ENCODE measurements around the gene CCL2. TPM values are rescaled to one million over a fixed set of nuclear protein-coding genes. Genes with fewer than 3 reads are reported as not detected.

Gene CCL2
- total RNA-seq, 2 experiments from 2014 or later = not detected

GRCh38 chr17:34276826-34277225 is 21.7 kb downstream of the CCL2 start:
- peaks cover 51% of the 10 kb centered on the region for H3K27me3 Mint-ChIP-seq
- H3K36me3 Mint-ChIP-seq (ENCODE audit: low read depth) = no peaks in the 10 kb centered on the region
- H3K4me3 Mint-ChIP-seq = no peak overlapping the region
- ATAC-seq = no peak
- DNase-seq = no peak
- intact Hi-C loops (cut with DNase I, micrococcal nuclease) = no loop called here
- ChIA-PET POLR2A (no interaction called here), CTCF (no interaction called here)
- H3K9me3 Mint-ChIP-seq (ENCODE audit: low read depth) = no peaks in the 10 kb centered on the region
- no peak overlapping the region for H3K27ac Mint-ChIP-seq
- H3K4me1 Mint-ChIP-seq = no peaks in the 10 kb centered on the region

- H3K9me3 Mint-ChIP-seq (ENCODE audit: low read depth) = no peaks in the 10 kb centered on the region
- no peaks in the 10 kb centered on the region for H3K4me1 Mint-ChIP-seq
- no peak for ATAC-seq
- H3K36me3 Mint-ChIP-seq (ENCODE audit: low read depth) = no peaks in the 10 kb centered on the region
- H3K27me3 Mint-ChIP-seq = peaks cover 21% of the 10 kb centered on the region
- ChIA-PET POLR2A (no interaction called here), CTCF (no interaction called here)
- intact Hi-C loops (cut with DNase I, micrococcal nuclease) = no loop called here
- H3K27ac Mint-ChIP-seq = no peak overlapping the region
- DNase-seq = no peak
- H3K4me3 Mint-ChIP-seq = no peak overlapping the region
These were observed 28.5 kb downstream of the CCL2 start for GRCh38 chr17:34283571-34283970.

GRCh38 chr17:34285286-34285792 is 30.3 kb downstream of the CCL2 start, which contains the start of gene CCL11:
Gene CCL11 (plus strand): TSS chr17:34285742. CDS start chr17:34285809, 67 bp downstream.
- POLR2A ChIA-PET = no interaction called here
- no peaks in the 10 kb centered on the region for H3K9me3 Mint-ChIP-seq (ENCODE audit: low read depth)
- intact Hi-C loops (cut with DNase I, micrococcal nuclease) = no loop called here
- ATAC-seq = no peak
- DNase-seq = no peak
- H3K27me3 Mint-ChIP-seq = peaks cover 16% of the 10 kb centered on the region
- H3K27ac Mint-ChIP-seq = no peak within 1 kb of the TSS
- CTCF ChIA-PET = interaction anchor here (0.7 to 2.5 kb wide), 2 partner anchors 17 to 76 kb away, joined by 3 to 9 read pairs; no protein-coding TSS in a partner anchor
- no peaks in the 10 kb centered on the region for H3K36me3 Mint-ChIP-seq (ENCODE audit: low read depth)
- no peak within 1 kb of the TSS for H3K4me3 Mint-ChIP-seq
- no peaks in the 10 kb centered on the region for H3K4me1 Mint-ChIP-seq

- ATAC-seq = no peak
- Mint-ChIP-seq H3K27me3 (peaks cover 11% of the 10 kb centered on the region), H3K36me3 (ENCODE audit: low read depth) (no peaks in the 10 kb centered on the region), H3K9me3 (ENCODE audit: low read depth) (peaks cover 2% of the 10 kb centered on the region), H3K4me1 (no peaks in the 10 kb centered on the region), H3K27ac (no peak overlapping the region), H3K4me3 (no peak overlapping the region)
- POLR2A ChIA-PET = no interaction called here
- DNase-seq = no peak
- CTCF ChIA-PET = interaction anchor here (0.6 to 2.5 kb wide), 2 partner anchors 27 to 73 kb away, joined by 4 to 9 read pairs; no protein-coding TSS in a partner anchor
- intact Hi-C loops (cut with DNase I, micrococcal nuclease) = no loop called here
These were observed 32.8 kb downstream of the CCL2 start for GRCh38 chr17:34287875-34288274.

GRCh38 chr17:34290586-34290985 is 35.5 kb downstream of the CCL2 start:
- POLR2A ChIA-PET = no interaction called here
- H3K36me3 Mint-ChIP-seq (ENCODE audit: low read depth) = no peaks in the 10 kb centered on the region
- peaks cover 2% of the 10 kb centered on the region for H3K9me3 Mint-ChIP-seq (ENCODE audit: low read depth)
- no peak overlapping the region for H3K27ac Mint-ChIP-seq
- no peaks in the 10 kb centered on the region for H3K4me1 Mint-ChIP-seq
- ATAC-seq (no peak), DNase-seq (no peak)
- H3K27me3 Mint-ChIP-seq = peaks cover 11% of the 10 kb centered on the region
- CTCF ChIA-PET = no interaction called here
- intact Hi-C loops (cut with DNase I, micrococcal nuclease) = no loop called here
- no peak overlapping the region for H3K4me3 Mint-ChIP-seq

- peak; percentile 7 for DNase-seq
- ATAC-seq = peak; percentile 55
- Mint-ChIP-seq H3K4me3 (no peak overlapping the region), H3K4me1 (no peaks in the 10 kb centered on the region), H3K9me3 (ENCODE audit: low read depth) (peaks cover 2% of the 10 kb centered on the region), H3K27me3 (peaks cover 11% of the 10 kb centered on the region), H3K27ac (no peak overlapping the region), H3K36me3 (ENCODE audit: low read depth) (no peaks in the 10 kb centered on the region)
- ChIA-PET CTCF (interaction anchor here (0.7 to 0.8 kb wide), 2 partner anchors 70 to 97 kb away, joined by 3 to 5 read pairs; no protein-coding TSS in a partner anchor), POLR2A (no interaction called here)
- intact Hi-C loops (cut with DNase I, micrococcal nuclease) = no loop called here
These were observed 36.8 kb downstream of the CCL2 start for GRCh38 chr17:34291721-34292348.

GRCh38 chr17:34299027-34299426 is 43.9 kb downstream of the CCL2 start:
- DNase-seq (no peak), ATAC-seq (no peak)
- Mint-ChIP-seq H3K4me1 (peaks cover 3% of the 10 kb centered on the region), H3K36me3 (ENCODE audit: low read depth) (no peaks in the 10 kb centered on the region), H3K9me3 (ENCODE audit: low read depth) (no peaks in the 10 kb centered on the region), H3K27me3 (peaks cover 18% of the 10 kb centered on the region), H3K4me3 (no peak overlapping the region), H3K27ac (no peak overlapping the region)
- ChIA-PET POLR2A (no interaction called here), CTCF (no interaction called here)
- intact Hi-C loops (cut with DNase I, micrococcal nuclease) = no loop called here

- CTCF ChIA-PET = no interaction called here
- no peak for ATAC-seq
- POLR2A ChIA-PET = no interaction called here
- Mint-ChIP-seq H3K36me3 (ENCODE audit: low read depth) (no peaks in the 10 kb centered on the region), H3K27ac (no peak overlapping the region), H3K4me1 (peaks cover 3% of the 10 kb centered on the region), H3K9me3 (ENCODE audit: low read depth) (no peaks in the 10 kb centered on the region), H3K27me3 (peaks cover 18% of the 10 kb centered on the region), H3K4me3 (no peak overlapping the region)
- intact Hi-C loops (cut with DNase I, micrococcal nuclease) = no loop called here
- no peak for DNase-seq
These were observed 45.0 kb downstream of the CCL2 start for GRCh38 chr17:34299956-34300577.

- Mint-ChIP-seq H3K4me3 (no peak overlapping the region), H3K36me3 (ENCODE audit: low read depth) (no peaks in the 10 kb centered on the region), H3K27me3 (peaks cover 19% of the 10 kb centered on the region), H3K9me3 (ENCODE audit: low read depth) (no peaks in the 10 kb centered on the region), H3K27ac (no peak overlapping the region), H3K4me1 (peaks cover 3% of the 10 kb centered on the region)
- POLR2A ChIA-PET = no interaction called here
- no peak for DNase-seq
- ATAC-seq = no peak
- intact Hi-C loops (cut with DNase I, micrococcal nuclease) = no loop called here
- CTCF ChIA-PET = interaction anchor here (0.9 kb wide), 1 partner anchor 100 kb away, joined by 3 read pairs; no protein-coding TSS in a partner anchor
These were observed 45.7 kb downstream of the CCL2 start for GRCh38 chr17:34300652-34301370.

GRCh38 chr17:34301986-34302385 is 46.9 kb downstream of the CCL2 start:
- DNase-seq (no peak), ATAC-seq (no peak)
- intact Hi-C loops (cut with DNase I, micrococcal nuclease) = no loop called here
- Mint-ChIP-seq H3K9me3 (ENCODE audit: low read depth) (no peaks in the 10 kb centered on the region), H3K4me1 (peaks cover 3% of the 10 kb centered on the region), H3K36me3 (ENCODE audit: low read depth) (no peaks in the 10 kb centered on the region), H3K4me3 (no peak overlapping the region), H3K27me3 (peaks cover 23% of the 10 kb centered on the region), H3K27ac (no peak overlapping the region)
- CTCF ChIA-PET = interaction anchor here (0.6 to 0.9 kb wide), 3 partner anchors 16 to 197 kb away, joined by 3 read pairs; partner anchors contain the start of gene CCL1
- POLR2A ChIA-PET = interaction anchor here (0.6 kb wide), 1 partner anchor 82 kb away, joined by 5 read pairs; no protein-coding TSS in a partner anchor

GRCh38 chr17:34302636-34303035 is 47.6 kb downstream of the CCL2 start:
- Mint-ChIP-seq H3K4me1 (peaks cover 3% of the 10 kb centered on the region), H3K36me3 (ENCODE audit: low read depth) (no peaks in the 10 kb centered on the region), H3K4me3 (no peak overlapping the region), H3K9me3 (ENCODE audit: low read depth) (no peaks in the 10 kb centered on the region), H3K27ac (no peak overlapping the region), H3K27me3 (peaks cover 23% of the 10 kb centered on the region)
- ChIA-PET CTCF (interaction anchor here (0.8 to 0.9 kb wide), 2 partner anchors 17 to 61 kb away, joined by 3 read pairs; partner anchors contain the start of gene CCL1), POLR2A (no interaction called here)
- DNase-seq (no peak), ATAC-seq (no peak)
- intact Hi-C loops (cut with DNase I, micrococcal nuclease) = no loop called here
